Vagina (tissue), 2 donors: ENCODE measurements around the gene NANOS3.

Experiments used
- POLR2A ChIP-seq, 2 donors: fragments of 450-650 bp; IDR thresholded peaks; one replicate each; pipeline ENCODE4 v1.6.1; 2017; ENCODE audit warnings: antibody characterized with exemption in 2 of 2, mild to moderate bottlenecking in 2 of 2, moderate library complexity in 2 of 2
- POLR2AphosphoS5 ChIP-seq, 2 donors: sonication (generic); formaldehyde crosslinking; IDR thresholded peaks; one replicate each; pipeline ENCODE4 v1.9.0; 2017; ENCODE audit warnings: antibody characterized with exemption in 2 of 2, mild to moderate bottlenecking in 2 of 2, low read depth in 1 of 2; ENCODE audit not compliant: insufficient read depth in 1 of 2
- TF ChIP-seq, protein P1 (sequence below), 3 experiments: fragments of 450-650 bp in 2 of 3; fragments of 200-600 bp in 1 of 3; sonication (generic) in 1 of 3; IDR thresholded peaks; one replicate each; pipeline ENCODE4 v1.5.1; 2017 to 2019; ENCODE audit warnings: antibody characterized with exemption in 3 of 3, mild to moderate bottlenecking in 2 of 3, moderate library complexity in 2 of 3

DNA sequence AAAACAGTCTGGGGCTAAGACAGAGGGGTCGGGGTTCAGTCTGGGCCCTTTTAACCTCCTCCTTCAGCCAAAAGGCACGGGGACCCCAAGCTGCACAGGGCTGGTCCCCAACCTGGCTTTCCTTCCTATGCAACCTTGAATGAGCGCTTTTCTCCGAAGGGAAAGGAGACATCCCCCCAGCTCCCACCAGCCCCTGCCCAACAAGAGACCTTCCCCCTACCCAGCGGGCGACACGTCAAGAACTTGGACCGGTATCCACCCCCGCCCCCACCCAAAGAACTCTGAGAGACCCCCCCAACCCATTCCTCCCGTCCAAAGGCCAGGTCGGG is 35.0 kb upstream of the NANOS3 start:
- TF ChIP-seq, protein P1, sequence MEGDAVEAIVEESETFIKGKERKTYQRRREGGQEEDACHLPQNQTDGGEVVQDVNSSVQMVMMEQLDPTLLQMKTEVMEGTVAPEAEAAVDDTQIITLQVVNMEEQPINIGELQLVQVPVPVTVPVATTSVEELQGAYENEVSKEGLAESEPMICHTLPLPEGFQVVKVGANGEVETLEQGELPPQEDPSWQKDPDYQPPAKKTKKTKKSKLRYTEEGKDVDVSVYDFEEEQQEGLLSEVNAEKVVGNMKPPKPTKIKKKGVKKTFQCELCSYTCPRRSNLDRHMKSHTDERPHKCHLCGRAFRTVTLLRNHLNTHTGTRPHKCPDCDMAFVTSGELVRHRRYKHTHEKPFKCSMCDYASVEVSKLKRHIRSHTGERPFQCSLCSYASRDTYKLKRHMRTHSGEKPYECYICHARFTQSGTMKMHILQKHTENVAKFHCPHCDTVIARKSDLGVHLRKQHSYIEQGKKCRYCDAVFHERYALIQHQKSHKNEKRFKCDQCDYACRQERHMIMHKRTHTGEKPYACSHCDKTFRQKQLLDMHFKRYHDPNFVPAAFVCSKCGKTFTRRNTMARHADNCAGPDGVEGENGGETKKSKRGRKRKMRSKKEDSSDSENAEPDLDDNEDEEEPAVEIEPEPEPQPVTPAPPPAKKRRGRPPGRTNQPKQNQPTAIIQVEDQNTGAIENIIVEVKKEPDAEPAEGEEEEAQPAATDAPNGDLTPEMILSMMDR (IDR thresholded peaks at IDR 0.05), result no peak
- no peak for TF ChIP-seq POLR2AphosphoS5 (IDR thresholded peaks at IDR 0.05; ENCODE audit: insufficient read depth in 1 of 2, low read depth in 1 of 2)
- TF ChIP-seq POLR2A (IDR thresholded peaks at IDR 0.05), result no peak
